Activated T-cell treated with anti-CD3 and anti-CD28 coated beads for 48 hours (primary cell): ENCODE measurements around the gene IFNG-AS1.

ENCODE experiments used
- DNase-seq: peaks from one replicate; pipeline ENCODE4 v3.0.0-alpha.2; 2020; ENCODE audit warnings: low read depth

Gene IFNG-AS1

DNA sequence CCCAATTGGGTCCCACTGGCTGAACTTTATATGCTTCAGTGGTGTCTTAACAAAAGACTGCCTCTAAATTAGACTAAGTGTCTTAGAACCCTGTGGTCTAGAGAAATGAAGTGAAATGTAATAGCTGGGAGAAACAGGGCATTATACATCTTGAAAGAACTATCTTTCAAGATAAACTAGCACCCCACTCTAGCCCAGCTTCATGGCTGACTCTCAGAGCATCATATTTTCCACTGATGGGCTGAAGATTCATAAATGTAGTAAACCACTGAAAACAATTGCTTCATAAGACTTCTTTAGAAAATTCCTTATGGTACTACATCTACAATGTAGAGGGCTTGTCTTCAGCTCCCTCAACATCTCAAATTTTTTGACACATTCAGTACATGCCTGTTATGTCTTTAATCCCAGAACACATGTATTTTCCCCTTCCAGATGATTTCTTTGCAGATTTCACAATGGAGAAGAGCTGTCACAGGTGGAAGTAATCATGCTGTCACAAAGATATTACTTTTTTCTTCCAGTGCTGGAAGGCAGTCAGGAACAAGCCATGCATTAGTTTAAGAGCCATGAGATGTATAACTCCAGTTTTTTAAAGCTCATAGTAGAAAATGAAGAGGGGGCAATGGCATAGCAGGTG, 48.5 kb downstream of the IFNG-AS1 start:
- DNase-seq, result no peak

DNA sequence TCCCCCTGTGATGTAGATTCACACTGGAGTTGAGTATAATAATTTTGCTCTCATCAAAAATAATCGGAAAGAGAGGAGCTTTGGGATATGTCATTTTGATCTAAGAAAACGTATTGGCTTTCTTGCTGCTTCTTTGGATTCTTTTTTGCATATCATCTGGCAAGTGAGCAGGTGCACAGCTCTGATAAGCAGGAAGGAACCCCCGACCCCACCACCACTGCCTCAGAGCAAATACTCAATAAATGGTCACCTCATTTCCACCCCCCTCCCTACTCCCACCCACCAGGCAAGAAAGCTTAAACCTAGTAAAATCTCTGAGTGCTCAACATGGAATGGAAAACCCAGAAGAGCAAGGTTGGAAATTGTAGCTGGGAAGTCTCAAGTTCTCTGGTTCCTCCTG, 49.4 kb downstream of the IFNG-AS1 start:
- no peak for DNase-seq

- peak; percentile 40 for DNase-seq
Measured at GRCh38 chr12:68040450-68041075, 51.3 kb downstream of the IFNG-AS1 start.

DNA sequence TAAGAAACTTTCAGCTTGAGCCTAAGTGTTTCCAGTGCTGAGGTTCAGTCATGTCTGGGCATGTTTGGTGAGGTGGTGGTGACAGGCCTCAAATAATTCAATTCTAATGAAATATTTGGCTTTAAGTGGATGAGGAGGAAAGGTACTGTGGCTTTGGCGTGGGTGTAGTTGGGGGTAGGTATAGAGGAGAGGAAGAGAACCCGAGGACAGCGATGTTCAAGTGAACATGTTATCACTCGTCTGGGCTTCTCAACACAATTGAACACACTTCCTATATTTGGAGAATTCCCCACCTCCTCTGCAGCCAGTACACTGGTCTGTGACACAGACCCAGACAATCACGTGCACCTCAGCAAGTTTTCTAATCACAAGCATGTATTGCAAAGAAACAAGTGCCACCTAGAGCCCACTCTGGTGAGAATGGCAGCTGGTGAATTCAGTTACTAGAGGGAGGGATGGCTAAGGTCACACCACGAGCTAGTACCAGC, 53.0 kb downstream of the IFNG-AS1 start:
- no peak for DNase-seq

- no peak for DNase-seq
Measured at GRCh38 chr12:68043435-68043834, 54.2 kb downstream of the IFNG-AS1 start.

DNA sequence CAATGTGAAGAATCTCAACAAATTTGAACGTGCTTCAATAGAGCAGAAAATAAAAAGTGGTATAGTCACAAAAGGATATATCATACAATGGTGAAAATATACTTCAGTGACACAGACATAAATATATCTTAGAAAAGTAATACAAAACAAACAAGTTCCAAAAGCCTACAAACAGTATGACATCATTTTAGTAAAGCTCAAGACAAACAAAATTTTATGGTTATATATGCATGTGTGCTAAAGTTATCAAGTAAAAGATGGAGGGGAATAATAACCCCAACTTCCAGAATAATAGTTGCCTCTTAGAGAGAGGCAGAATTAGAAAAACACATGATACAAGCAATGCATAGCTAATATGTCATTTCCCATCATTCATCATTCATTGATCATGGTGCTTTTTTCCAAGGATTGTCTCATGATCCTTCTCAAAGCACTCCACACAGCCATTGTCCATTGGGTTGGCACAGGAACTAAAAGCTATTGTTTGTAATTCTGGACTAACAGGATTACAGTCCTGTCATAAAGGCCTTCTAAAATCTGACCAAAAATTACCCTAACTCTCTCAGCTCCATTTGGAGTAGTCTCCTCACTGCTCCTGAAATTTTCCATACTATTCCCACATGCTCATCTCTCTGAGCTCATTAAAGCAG, 59.5 kb downstream of the IFNG-AS1 start:
- DNase-seq, result no peak

DNA sequence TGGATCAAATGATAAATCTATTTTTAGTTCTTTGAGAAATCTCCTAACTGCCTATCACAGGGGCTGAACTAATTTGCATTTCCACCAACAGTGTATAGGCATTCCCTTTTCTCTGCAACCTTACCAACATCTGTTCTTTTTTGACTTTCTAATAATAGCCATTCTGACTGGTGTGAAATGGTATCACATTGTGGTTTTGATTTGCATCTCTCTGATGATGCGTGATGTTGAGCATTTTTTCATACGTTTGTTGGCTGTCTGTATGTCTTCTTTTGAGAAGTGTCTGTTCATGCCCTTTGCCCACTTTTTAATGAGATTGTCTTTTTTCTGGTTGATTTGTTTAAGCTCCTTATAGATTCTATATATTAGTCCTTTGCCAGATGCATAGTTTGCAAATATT, 67.1 kb downstream of the IFNG-AS1 start:
- DNase-seq, result no peak

- DNase-seq, result no peak
Measured at GRCh38 chr12:68063900-68064590, 74.8 kb downstream of the IFNG-AS1 start.

DNA sequence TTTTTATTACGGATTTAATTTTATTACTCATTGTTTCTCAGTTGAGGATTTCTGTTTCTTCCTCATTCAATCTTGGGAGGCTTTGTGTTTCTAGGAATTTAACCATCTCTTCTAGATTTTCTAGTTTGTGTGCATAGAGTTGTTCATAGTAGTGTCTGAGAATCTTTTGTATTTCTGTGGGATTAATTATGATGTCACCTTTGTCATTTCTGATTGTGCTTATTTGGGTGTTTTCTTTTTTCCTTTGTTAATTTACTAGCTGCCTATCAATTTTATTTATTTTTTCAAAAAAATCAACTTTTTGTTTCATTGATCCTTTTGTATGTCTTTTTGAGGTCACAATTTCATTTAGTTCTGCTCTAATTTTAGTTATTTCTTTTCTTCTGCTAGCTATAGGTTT, 75.9 kb downstream of the IFNG-AS1 start:
- no peak for DNase-seq

- DNase-seq, result no peak
Measured at GRCh38 chr12:68065687-68066086, 76.4 kb downstream of the IFNG-AS1 start.

DNA sequence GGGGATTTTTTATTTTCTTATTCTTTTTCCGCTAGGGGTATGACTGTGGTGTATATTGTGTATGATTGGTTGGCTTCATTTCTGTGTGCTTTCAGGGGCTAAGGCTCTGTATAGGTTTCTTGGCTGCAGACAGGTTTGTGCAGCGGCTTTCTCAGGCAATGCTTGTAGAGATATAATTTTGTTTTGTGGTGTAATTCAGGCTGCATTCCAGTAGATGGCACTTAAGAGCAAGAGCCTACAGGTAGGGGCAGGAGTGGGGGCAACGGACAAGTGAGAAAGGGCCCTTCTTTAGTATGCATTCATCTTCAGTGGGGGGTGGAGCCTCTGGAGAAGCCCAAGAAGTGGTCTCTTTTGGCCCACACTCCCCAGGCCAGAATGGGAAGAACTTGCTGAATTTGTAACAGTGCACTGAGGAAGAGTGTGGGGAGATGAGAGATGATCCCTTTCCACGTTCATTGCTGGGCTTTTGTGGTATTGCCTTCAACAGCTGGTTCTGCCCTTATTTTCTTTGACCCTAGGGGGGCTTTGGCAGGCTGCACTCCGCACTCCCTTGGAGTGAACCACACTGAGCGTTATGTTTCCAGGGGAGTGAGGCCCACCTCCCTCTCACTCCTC, 78.6 kb downstream of the IFNG-AS1 start:
- no peak for DNase-seq

DNA sequence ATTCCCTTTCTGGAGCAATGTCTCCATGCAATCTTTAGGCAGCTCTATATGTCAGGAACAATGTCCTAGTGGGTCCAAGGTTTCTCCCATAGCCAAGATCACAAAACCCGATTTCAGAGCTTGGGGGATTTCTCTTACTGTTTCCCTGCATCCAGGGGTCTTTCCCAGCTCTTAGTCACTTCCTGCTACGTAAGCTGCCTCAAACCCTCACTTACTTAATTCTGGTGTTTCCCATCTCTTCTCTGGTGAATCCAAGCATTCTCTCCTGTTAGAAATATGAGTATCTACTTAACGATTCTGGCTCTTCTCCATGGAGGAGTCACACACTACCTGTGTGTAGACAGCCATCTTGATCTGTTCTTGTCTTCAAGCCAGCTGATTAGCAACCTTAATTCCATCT, 80.0 kb downstream of the IFNG-AS1 start:
- no peak for DNase-seq
